Measurements from ENCODE around the gene SEMA5B.

SEMA5B gene

DNA sequence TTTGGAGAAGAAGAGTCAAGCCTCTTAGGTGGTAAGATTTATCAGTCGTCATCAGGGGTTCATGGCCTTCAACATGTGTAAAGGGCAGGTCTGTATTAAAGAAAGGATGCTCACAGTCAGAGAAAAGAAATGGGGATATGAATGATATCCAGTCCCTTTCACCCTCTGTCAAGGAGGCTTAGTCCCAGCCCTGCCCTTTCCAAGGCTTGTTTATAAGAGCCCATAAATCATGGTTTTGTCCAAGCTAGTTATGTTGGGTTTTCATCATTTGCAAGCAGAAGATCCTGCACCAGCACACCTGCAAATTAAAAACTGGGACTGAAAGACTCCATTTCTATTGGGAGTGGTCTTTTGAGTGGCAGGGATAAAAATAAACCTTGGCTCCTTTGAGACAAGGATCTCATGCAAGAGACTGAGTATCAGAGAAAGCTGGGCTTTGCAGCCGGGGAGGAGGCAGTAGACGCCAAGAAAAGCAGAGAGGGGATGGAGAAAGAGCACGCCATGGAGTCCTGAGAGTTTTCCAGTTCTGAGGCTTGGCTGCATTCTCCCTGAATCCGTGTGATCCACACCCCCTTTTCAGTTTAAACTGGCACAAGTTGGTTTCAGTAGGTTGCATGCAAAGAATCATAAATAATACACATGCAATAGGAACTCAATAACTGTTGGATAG, 26.7 kb upstream of the SEMA5B start:
- DNase-seq, result no peak

DNA sequence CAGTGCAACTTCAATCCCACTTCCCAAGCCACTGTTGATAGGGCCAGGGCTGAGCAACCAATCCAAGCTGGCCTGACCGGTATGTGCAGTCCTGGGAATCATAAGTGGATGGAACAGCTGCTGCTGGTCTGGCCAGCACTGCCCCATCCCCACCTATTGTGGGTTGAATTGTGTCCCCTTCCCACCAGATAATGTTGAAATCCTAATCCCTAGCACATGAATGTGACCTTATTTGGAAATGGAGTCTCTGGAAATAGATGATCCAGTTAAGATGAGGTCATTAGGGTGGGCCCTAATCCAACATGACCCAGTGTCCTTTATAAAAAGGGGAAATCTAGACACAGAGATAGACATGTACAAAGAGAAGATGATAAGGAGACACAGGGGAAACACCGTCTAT, 25.5 kb upstream of the SEMA5B start:
- no peak for DNase-seq

- no peak for DNase-seq
Measured at GRCh38 chr3:123050666-123051065, 23.1 kb upstream of the SEMA5B start.

DNA sequence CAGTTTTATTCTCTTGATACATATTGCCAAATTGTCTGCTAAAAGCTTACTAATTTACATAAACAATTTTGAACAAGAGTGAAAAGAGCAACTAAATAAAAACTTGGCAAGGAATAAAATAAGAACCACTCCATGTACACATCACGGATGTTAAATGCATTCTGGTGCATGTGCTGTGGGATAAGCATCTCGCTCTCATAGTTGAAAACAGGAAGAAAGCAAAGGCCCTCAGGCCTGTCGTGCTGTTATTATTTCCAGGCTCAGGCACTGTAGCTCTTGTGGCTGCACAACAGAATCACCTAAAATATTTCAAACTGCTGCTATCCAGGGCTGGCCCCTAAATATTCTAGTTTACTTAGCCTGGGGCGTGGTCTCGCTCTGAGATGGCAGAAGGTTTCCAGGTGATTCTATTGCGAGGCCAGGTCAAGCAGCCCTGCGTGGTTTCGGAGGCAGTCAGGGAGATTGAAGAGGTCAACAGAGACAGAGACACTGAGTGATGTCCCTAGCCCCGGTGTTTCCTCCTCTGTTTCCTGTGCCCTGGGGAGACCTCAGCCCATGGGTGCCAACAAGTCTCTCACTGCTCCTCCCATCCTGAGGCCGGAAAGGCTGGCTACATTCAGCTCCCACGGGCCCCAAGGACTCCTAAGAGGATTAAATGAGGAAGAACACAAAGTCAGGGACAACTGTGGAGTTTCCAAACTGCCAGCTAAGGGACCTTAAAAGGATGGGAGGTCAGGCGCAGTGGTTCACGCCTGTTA, 21.1 kb upstream of the SEMA5B start:
- no peak for DNase-seq

DNA sequence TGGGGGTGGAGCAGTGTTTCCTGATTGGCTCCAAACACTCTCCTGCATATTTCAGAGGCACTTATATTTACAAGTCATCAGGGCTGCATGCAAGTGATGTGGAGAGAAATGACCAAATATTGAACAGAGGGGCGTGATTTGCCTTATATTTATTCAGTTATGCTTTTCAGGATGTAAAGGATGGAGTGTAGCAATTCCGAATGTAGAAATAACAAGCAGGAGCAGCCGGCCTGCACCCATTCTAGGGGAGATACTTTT, 19.4 kb upstream of the SEMA5B start:
- no peak for DNase-seq

GRCh38 chr3:123046262-123047061, 18.9 kb upstream of the SEMA5B start:
- DNase-seq, result no peak

- DNase-seq, result no peak
Measured at GRCh38 chr3:123044981-123045763, 17.6 kb upstream of the SEMA5B start.

DNA sequence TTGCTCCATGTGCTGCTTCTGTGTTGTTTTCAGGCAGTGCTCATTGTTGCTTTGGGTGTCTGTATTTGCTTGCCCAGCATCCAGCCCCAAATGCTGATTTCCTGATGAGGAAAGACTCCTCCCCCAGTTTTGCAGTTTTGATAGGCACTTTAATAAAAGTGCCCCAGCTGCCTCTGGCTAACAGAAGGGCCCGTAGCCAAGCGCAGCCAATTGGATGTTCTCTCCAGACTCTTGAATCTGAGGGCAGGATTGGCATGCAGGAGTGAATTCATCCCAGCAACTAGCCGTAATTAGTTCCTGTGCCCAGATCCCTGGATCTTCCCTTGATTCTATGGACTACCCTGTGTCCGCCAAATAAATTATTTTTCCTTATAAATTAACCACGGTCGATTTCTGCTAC, 14.8 kb upstream of the SEMA5B start:
- DNase-seq, result no peak

DNA sequence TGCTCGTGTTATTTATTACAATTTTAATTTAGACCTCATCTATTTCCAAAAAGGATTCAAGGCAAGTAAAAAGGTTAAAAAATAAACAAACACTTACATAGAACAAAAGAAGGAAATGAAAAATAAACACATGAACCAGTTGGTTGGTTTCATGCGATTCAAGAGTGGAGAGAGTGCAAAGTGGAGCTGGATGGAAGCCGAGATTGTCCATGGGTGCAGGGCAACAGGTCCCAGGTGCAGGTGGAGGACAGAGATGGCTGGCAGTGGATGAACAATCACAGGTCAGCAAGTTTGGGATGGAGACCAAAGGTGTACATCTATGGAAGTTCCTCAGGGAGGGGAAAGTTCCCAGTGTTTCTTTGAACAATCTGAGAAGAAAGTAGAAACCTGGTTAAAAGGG, 11.6 kb upstream of the SEMA5B start:
- DNase-seq, result no peak

DNA sequence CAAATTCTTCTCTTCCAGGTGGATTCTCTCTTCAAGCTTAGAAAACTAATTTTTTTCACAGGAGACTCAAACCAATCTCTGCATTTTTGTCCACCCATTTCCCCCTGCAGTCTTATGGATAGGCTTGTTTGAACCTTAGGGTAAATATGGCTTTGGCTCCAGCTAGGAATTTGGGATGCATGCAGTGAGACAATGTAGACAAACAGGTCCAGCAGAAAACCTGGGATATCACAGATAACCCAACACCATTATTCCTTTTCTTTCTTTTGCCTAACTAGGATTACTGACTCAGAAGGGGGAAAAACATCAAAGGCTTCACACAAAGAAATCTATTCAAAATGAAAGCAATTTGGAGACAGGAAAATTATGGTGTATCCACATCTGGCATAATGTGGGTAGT, 11.2 kb upstream of the SEMA5B start:
- DNase-seq, result no peak

DNA sequence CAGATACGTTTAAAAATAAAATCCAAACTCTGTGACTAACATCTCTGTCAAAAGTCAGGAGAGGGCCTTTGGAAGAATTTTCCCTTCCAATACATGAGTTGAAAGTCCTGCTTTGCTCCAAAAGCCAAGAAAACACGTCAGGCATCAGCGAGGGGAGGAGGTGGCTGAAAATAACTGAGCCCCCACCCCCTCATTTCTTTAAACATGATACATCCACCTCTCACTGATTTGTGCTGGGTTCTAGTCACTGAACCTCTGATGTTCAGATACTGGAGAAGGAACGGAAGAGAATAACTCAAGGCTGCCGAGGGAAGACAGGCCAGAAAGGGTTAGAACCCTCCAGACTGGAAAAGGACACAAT, 9.4 kb upstream of the SEMA5B start:
- DNase-seq, result no peak

DNA sequence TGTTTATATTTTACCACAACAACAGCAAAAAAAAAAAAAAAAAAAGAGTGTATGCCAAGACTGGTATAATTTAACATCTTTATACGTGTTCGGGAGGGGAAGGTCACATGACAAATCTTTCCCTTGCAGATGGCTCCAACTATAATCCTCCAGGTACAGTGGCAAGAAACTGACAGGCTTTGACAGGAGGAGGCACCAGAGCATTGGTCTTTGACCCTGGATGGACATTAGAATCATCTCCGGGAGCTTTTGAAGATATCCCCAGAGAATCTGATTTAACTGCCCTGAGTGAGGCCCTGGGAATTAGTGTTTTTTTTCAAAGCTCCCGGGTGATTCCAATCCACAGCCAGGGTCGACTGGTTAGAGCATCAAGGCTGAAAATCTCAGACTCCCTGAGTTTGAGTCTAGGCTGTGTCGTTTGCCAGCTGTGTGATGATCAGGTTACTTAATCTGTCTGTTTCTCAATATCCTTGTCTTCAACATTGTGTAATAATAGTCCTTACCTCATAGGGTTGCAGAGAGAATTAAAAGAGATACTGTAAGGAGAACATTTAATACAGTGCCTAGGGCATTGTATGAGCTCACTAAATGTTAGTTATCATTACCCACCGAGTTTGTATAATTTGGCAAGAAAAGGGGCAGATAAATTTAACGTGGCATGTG, 8.9 kb upstream of the SEMA5B start:
- no peak for DNase-seq

DNA sequence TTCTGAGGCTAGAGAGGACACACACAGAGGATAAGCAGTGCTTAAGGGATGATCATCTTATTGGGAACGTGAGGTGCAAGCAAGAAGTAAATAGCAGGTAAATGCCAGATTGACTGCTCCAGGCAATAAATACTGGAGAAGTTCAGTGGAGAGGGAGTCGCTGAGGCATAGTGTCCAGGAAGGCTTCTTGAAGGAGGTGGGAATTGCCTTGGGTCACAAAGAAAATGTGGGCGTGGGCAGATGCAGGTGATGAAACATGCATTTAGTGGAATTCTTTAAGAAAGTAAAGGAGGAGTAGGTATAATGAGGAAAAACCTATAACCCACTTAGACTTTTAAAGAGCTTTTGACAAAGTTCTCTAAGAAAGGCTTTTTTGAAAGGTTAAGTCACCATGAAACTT, 7.4 kb upstream of the SEMA5B start:
- no peak for DNase-seq

- no peak for DNase-seq
Measured at GRCh38 chr3:123034120-123034519, 6.6 kb upstream of the SEMA5B start.

DNA sequence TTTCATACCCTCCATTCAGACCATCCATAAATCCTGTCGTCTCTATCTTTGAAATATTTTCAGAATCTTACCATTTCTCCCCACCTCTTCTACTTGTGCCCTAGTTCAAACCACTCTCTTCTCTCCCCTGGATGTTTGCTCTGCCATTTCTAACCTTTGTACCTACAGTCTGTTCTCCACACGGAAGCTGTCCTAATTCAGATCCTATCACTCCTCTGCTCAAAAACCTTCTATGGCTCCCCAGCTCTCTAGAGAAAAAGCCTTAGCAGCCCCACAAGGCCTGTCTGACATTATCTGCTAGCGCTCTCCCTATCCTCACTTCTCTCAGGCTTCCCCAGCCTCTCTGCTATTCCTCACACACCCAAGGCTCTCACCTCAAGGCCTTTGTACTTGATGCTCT, 4.5 kb upstream of the SEMA5B start:
- DNase-seq, result no peak

DNA sequence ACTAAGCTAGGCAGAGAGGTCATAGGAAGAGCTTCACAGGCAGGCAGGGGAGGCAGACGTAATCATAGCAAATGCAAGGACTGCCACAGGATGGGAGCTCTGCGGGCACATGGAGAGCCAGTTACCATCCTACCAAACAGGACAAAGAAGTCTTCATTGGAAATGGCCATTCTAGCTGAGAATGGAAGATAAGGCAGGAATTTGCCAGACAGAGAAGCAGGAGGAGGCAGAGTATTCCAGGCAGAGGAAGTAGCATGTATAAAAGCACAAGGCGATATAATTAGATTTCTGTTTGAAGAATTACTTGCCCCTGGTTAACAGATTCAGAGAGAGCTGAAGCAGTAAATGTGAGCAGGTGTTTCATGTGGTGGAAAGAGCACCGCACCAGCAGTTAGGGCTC, 3.5 kb upstream of the SEMA5B start:
- no peak for DNase-seq

- DNase-seq, result no peak
Measured at GRCh38 chr3:123028233-123028828, 768 bp upstream of the SEMA5B start.

- DNase-seq, result peak; percentile 9
Measured at GRCh38 chr3:123026565-123027291, 835 bp downstream of the SEMA5B start.

GRCh38 chr3:123025642-123026521, 1.7 kb downstream of the SEMA5B start:
- no peak for DNase-seq

- no peak for DNase-seq
Measured at GRCh38 chr3:123024056-123024455, 3.5 kb downstream of the SEMA5B start.

DNA sequence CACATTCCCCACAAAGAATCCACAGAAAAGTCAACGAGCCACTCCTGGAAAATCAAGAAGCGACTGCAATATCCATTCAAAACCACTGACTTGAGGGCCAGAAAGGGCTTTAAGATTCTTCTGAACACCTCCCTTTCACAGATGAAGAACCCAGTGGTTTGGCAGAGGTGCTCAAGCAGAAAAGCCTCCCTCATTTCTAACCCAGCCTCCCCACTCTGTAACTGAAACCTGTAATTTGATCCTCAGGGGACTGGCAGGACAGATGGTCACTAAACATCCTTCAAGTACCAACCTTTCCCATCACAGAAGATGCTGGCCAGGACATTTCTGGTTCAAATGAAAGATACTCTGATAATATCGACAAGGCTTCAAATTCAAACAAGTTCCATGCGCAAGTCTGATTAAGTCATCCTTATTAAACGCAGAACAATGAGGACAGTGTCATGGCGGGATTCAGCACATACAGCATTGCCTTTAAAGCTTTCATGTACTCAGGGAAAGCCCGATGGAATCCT, 5.5 kb downstream of the SEMA5B start:
- no peak for DNase-seq

All from activated CD4-positive, alpha-beta T cell treated with anti-CD3 and anti-CD28 coated beads, Interleukin-2, amount 50 U/mL, for 1 hour (primary cell).